A549 (cell line): ENCODE results near the gene SERPINB2. TPM values are rescaled to one million over a fixed set of nuclear protein-coding genes. Genes with fewer than 3 reads are reported as not detected.

Experiments
- ATAC-seq, 2 experiments: fragments of 200-7000 bp in 1 of 2; fragments of >200 bp in 1 of 2; cut with Nextera tagmentation in 1 of 2; cut with Tn5 transposase in 1 of 2; 3 replicates each; pipeline versions ENCODE4 v1.8.0 to v1.9.1; 2018 to 2020; ENCODE audit warnings: mild to moderate bottlenecking in 1 of 2, moderate library complexity in 1 of 2
- CTCF ChIA-PET: fragments of 300-600 bp; sonication (Branson Sonifier 250); formaldehyde crosslinking; extraction: SDS; loops from one replicate; lab custom pipeline; 2021; ENCODE audit warnings: antibody characterized with exemption, inconsistent platforms; lab: Yijun Ruan, JAX
- POLR2A ChIA-PET: fragments of 350-600 bp; formaldehyde crosslinking; extraction: SDS; loops from one replicate; lab custom pipeline; 2021; ENCODE audit warnings: antibody characterized with exemption, inconsistent platforms; lab: Yijun Ruan, JAX
- DNase-seq, 2 experiments: peaks; one replicate each; pipeline versions ENCODE4 v3.0.0 to v3.0.0-alpha.2; 2011 to 2016; ENCODE audit warnings: low read depth in 1 of 2, low spot score in 1 of 2
- FAIRE-seq: peaks from 2 replicates; lab custom pipeline; 2011; peaks lifted over from hg19 to GRCh38; lab: Jason Lieb, UNC
- H3K27ac ChIP-seq, 2 experiments: fragments of >200 bp; sonication (Bioruptor Twin); formaldehyde crosslinking; 3 replicates each; pipeline ENCODE4 v1.5.1; 2016 to 2017
- H3K4me1 ChIP-seq: fragments of >200 bp; sonication (Bioruptor Twin); formaldehyde crosslinking; 3 replicates; pipeline ENCODE4 v1.6.1; 2016
- H3K4me2 ChIP-seq: fragments of >200 bp; sonication (Bioruptor Twin); formaldehyde crosslinking; 3 replicates; pipeline ENCODE4 v1.6.1; 2016
- H3K4me3 ChIP-seq: fragments of >200 bp; sonication (Bioruptor Twin); formaldehyde crosslinking; 3 replicates; pipeline ENCODE4 v1.5.1; 2016
- H3K9me3 ChIP-seq: fragments of >200 bp; sonication (Bioruptor Twin); formaldehyde crosslinking; 3 replicates; pipeline ENCODE4 v1.6.1; 2016
- ATOH8 ChIP-seq: fragments of 250-450 bp; sonication (Bioruptor Pico); IDR thresholded peaks from 2 replicates; pipeline ENCODE4 v1.5.0; 2020; ENCODE audit warnings: low read depth, mild to moderate bottlenecking, moderate library complexity
- CBX8 ChIP-seq: fragments of 200-600 bp; sonication (generic); IDR thresholded peaks from 2 replicates; pipeline ENCODE4 v1.6.1; 2016
- CHD2 ChIP-seq: fragments of 150-350 bp; IDR thresholded peaks from 2 replicates; pipeline ENCODE4 v1.6.1; 2014; ENCODE audit warnings: low read length; ENCODE audit not compliant: partially characterized antibody
- CTCF ChIP-seq: fragments of >200 bp; sonication (Bioruptor Twin); formaldehyde crosslinking; IDR thresholded peaks from 3 replicates; pipeline ENCODE4 v1.5.1; 2016
- EHMT2 ChIP-seq: fragments of 200-600 bp; sonication (generic); IDR thresholded peaks from 2 replicates; pipeline ENCODE4 v1.6.1; 2016; ENCODE audit warnings: antibody characterized with exemption, low read depth, mild to moderate bottlenecking, moderate library complexity
- EP300 ChIP-seq, 2 experiments: fragments of >200 bp; sonication (Bioruptor Twin); formaldehyde crosslinking; IDR thresholded peaks; 2 replicates in 1 of 2; 3 replicates in 1 of 2; pipeline ENCODE4 v1.6.1; 2016 to 2017
- ESRRA ChIP-seq: fragments of 150-350 bp; IDR thresholded peaks from 2 replicates; pipeline ENCODE4 v1.6.1; 2014; ENCODE audit warnings: mild to moderate bottlenecking, low read length, borderline replicate concordance
- FOSB ChIP-seq: fragments of 250-450 bp; sonication (Bioruptor Pico); IDR thresholded peaks from 2 replicates; pipeline ENCODE4 v1.5.0; 2020; ENCODE audit warnings: mild to moderate bottlenecking, moderate library complexity
- HMGXB4 ChIP-seq: fragments of 250-450 bp; sonication (Bioruptor Pico); IDR thresholded peaks from 2 replicates; pipeline ENCODE4 v1.5.0; 2021; ENCODE audit warnings: mild to moderate bottlenecking, moderate library complexity, borderline replicate concordance
- HOXB5 ChIP-seq: fragments of 250-450 bp; sonication (Bioruptor Pico); IDR thresholded peaks from 2 replicates; pipeline ENCODE4 v1.5.0; 2020; ENCODE audit warnings: mild to moderate bottlenecking, moderate library complexity
- NPAS2 ChIP-seq: fragments of 250-450 bp; sonication (Bioruptor Pico); IDR thresholded peaks from 2 replicates; pipeline ENCODE4 v1.8.0; 2022; ENCODE audit warnings: mild to moderate bottlenecking, moderate library complexity, borderline replicate concordance
- NR3C1 ChIP-seq: fragments of >200 bp; sonication (Bioruptor Twin); formaldehyde crosslinking; IDR thresholded peaks from 3 replicates; pipeline ENCODE4 v1.6.1; 2017
- PHF8 ChIP-seq: fragments of 200-600 bp; sonication (generic); IDR thresholded peaks from 2 replicates; pipeline ENCODE4 v1.6.1; 2016; ENCODE audit warnings: low read depth, mild to moderate bottlenecking, antibody characterized with exemption, moderate library complexity, borderline replicate concordance
- POLR2AphosphoS2 ChIP-seq: conservative IDR thresholded peaks from 2 replicates; pipeline ENCODE4 v1.6.1; 2012; ENCODE audit warnings: low read length, improper control_type of control experiment, inconsistent platforms
- RAD21 ChIP-seq, 2 experiments: fragments of >200 bp in 1 of 2; sonication (Bioruptor Twin) in 1 of 2; formaldehyde crosslinking in 1 of 2; IDR thresholded peaks in 1 of 2; conservative IDR thresholded peaks in 1 of 2; 2 replicates in 1 of 2; 3 replicates in 1 of 2; pipeline ENCODE4 v1.6.1; 2012 to 2018; ENCODE audit warnings: inconsistent platforms in 1 of 2
- RCOR1 ChIP-seq: fragments of 150-350 bp; IDR thresholded peaks from 2 replicates; pipeline ENCODE4 v1.6.1; 2014; ENCODE audit warnings: antibody characterized with exemption, low read length, low read depth
- SMC3 ChIP-seq: fragments of >200 bp; sonication (Bioruptor Twin); formaldehyde crosslinking; IDR thresholded peaks from 3 replicates; pipeline ENCODE4 v1.6.1; 2018; ENCODE audit warnings: inconsistent platforms
- SREBF2 ChIP-seq: fragments of 450-650 bp; IDR thresholded peaks from 2 replicates; pipeline ENCODE4 v1.6.1; 2014; ENCODE audit warnings: mild to moderate bottlenecking, moderate library complexity
- TFCP2L1 ChIP-seq: fragments of 250-450 bp; sonication (Bioruptor Pico); IDR thresholded peaks from 2 replicates; pipeline ENCODE4 v1.5.0; 2021; ENCODE audit warnings: mild to moderate bottlenecking
- ZC3H11A ChIP-seq: fragments of 450-650 bp; IDR thresholded peaks from 2 replicates; pipeline ENCODE4 v1.6.1; 2014; ENCODE audit warnings: antibody characterized with exemption, mild to moderate bottlenecking
- ZNF302 ChIP-seq: fragments of 250-450 bp; sonication (Bioruptor Pico); IDR thresholded peaks from 2 replicates; pipeline ENCODE4 v1.9.0; 2021; ENCODE audit warnings: inconsistent platforms, mild to moderate bottlenecking, moderate library complexity
- WGBS: methylation state at CpG from one replicate; pipeline ENCODE4 v1.1.6; 2017; ENCODE audit errors: missing lambda C conversion rate; 5-methylcytosine and 5-hydroxymethylcytosine counted together
- polyA plus RNA-seq, 4 experiments: library from polyadenylated mRNA; depleted of rRNA in 3 of 4; stranded (reverse); fragments of >200 nt; fragmentation: RNase III in 1 of 4; extraction: RNeasy Plus Mini Kit Qiagen cat#74134 plus additional on column Dnase treatment in 1 of 4; gene quantifications; 2 replicates in 3 of 4; 3 replicates in 1 of 4; pipeline ENCODE4 v1.2.3, GENCODE V29; 2011 to 2017
- TF ChIP-seq, protein P1 (sequence below): IDR thresholded peaks from 2 replicates; pipeline ENCODE4 v1.6.1; 2012

SERPINB2 gene
- polyA plus RNA-seq, 2 of the 4 experiments (the other 2 are of a cell fraction) = not detected

GRCh38 chr18:63905361-63905760, 17.9 kb downstream of the SERPINB2 start:
- Histone ChIP-seq H3K4me3 (no peak overlapping the region), H3K27ac (no peak overlapping the region), H3K4me2 (no peak overlapping the region)
- CTCF ChIA-PET = interaction anchor here (1.0 kb wide), 1 partner anchor 31 kb away, joined by 3 read pairs; no protein-coding TSS in a partner anchor
- no peak for FAIRE-seq
- 64% methylated on average over 2 of the region's 2 CpGs for WGBS
- POLR2A ChIA-PET = no interaction called here
- no peak for ATAC-seq
- TF ChIP-seq CTCF (no peak), NR3C1 (no peak), EHMT2 (no peak), POLR2AphosphoS2 (no peak), RAD21 (conservative IDR thresholded peaks at IDR 0.05 in 1 of 2, IDR thresholded peaks at IDR 0.05 in 1 of 2) (no peak), NPAS2 (CRISPR knock-in tag) (no peak), TFCP2L1 (CRISPR knock-in tag) (no peak), EP300 (IDR thresholded peaks at IDR 0.05) (no peak), RCOR1 (no peak), SREBF2 (no peak), CBX8 (no peak), CHD2 (no peak)
- TF ChIP-seq, protein P1, sequence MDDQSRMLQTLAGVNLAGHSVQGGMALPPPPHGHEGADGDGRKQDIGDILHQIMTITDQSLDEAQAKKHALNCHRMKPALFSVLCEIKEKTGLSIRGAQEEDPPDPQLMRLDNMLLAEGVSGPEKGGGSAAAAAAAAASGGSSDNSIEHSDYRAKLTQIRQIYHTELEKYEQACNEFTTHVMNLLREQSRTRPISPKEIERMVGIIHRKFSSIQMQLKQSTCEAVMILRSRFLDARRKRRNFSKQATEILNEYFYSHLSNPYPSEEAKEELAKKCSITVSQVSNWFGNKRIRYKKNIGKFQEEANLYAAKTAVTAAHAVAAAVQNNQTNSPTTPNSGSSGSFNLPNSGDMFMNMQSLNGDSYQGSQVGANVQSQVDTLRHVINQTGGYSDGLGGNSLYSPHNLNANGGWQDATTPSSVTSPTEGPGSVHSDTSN = no peak
- TF ChIP-seq, all 56 proteins: peak for 0
- Histone ChIP-seq H3K4me1 (no peaks in the 10 kb centered on the region), H3K9me3 (no peaks in the 10 kb centered on the region)
- DNase-seq = no peak

DNA sequence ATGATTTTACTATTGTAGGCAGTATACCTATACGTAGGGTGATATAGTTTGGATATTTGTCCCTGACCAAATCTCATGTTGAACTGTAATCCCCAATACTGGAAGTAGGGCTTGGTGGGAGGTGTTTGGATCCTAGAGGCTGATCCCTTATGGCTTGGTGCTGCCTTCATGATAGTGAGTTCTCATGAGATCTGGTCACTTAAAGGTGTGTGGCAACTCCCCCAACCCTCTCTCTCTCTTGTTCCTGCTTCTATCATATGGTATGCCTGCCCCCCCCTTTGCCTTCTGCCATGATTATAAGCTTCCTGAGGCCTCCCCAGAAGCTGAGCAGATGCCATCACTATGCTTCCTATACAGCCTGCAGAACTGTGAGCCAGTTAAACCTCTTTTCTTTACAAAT, 18.6 kb downstream of the SERPINB2 start:
- TF ChIP-seq ZC3H11A (no peak), PHF8 (no peak), ESRRA (no peak), ZNF302 (no peak), HMGXB4 (CRISPR knock-in tag) (no peak), HOXB5 (no peak), SMC3 (no peak), FOSB (no peak), RAD21 (conservative IDR thresholded peaks at IDR 0.05 in 1 of 2, IDR thresholded peaks at IDR 0.05 in 1 of 2) (no peak), NPAS2 (CRISPR knock-in tag) (no peak)
- ATAC-seq (no peak), DNase-seq (no peak), FAIRE-seq (no peak)
- CTCF ChIA-PET = interaction anchor here (1.0 kb wide), 1 partner anchor 30 kb away, joined by 3 read pairs; no protein-coding TSS in a partner anchor
- no peak overlapping the region for H3K4me2 ChIP-seq
- no peak overlapping the region for H3K4me3 ChIP-seq
- H3K4me1 ChIP-seq = no peaks in the 10 kb centered on the region
- no peaks in the 10 kb centered on the region for H3K9me3 ChIP-seq
- WGBS = 0% methylated on average over 1 of the region's 1 CpG
- POLR2A ChIA-PET = no interaction called here
- H3K27ac ChIP-seq = no peak overlapping the region

DNA sequence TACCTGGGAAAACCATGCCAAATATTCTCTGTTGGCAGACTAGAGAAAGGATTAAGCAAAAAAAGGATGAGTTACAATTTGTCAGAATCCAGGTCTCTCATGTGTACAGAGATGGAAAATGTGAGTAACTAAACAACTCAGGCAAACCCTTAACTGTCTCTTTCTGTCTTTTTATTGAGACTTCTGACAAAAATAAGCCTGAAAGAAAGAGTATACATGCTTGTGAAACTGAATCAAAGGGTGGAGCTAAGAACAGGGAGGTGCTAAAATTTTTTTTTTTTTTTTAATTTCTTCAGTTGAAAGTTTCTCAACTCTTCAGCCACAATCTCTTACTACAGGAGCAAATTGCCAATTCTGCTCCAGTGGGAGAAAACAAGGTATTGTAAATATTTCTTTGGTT, 20.2 kb downstream of the SERPINB2 start, which contains the start of gene SERPINB10:
TSS of gene SERPINB10 (plus strand) at position 295 of the 400 bp plus-strand sequence. CDS start 7,553 bp downstream, outside the sequence.
- H3K4me1 ChIP-seq = no peaks in the 10 kb centered on the region
- H3K4me2 ChIP-seq = no peak within 1 kb of the TSS
- H3K4me3 ChIP-seq = no peak within 1 kb of the TSS
- DNase-seq (no peak), ATAC-seq (no peak)
- no peak for TF ChIP-seq ATOH8 (CRISPR knock-in tag)
- TF ChIP-seq, all 56 proteins: peak for 0
- CTCF ChIA-PET = no interaction called here
- FAIRE-seq = no peak
- no peaks in the 10 kb centered on the region for H3K9me3 ChIP-seq
- H3K27ac ChIP-seq = no peak within 1 kb of the TSS
- POLR2A ChIA-PET = no interaction called here
